Heart left ventricle (tissue), 16 donors: Measurements from ENCODE around the gene ARPC5L. TPM values are rescaled to one million over a fixed set of nuclear protein-coding genes. Genes with fewer than 3 reads are reported as not detected.
A peak's percentile ranks its signal among the peaks of the same experiment; 100 is the strongest.

Source experiments
- ATAC-seq, 4 donors: fragments of 200-7000 bp; cut with Tn5 transposase; one replicate each; pipeline ENCODE4 v1.9.1; 2020 to 2022; ENCODE audit warnings: moderate library complexity in 4 of 4, mild to moderate bottlenecking in 3 of 4, moderate number of reproducible peaks in 1 of 4
- DNase-seq, 5 donors: peaks; one replicate each; pipeline ENCODE4 v3.0.0-alpha.2; 2020
- H3K27ac ChIP-seq, 12 donors: fragments of 200-600 bp; sonication (generic) in 4 of 12; one replicate each; pipeline versions ENCODE4 v1.5.0 to v1.8.0; 2016 to 2022; ENCODE audit warnings: mild to moderate bottlenecking in 2 of 12
- H3K27me3 ChIP-seq, 9 donors: fragments of 200-600 bp; sonication (generic) in 2 of 9; one replicate each; pipeline versions ENCODE4 v1.5.1 to v1.8.0; 2016 to 2022; ENCODE audit warnings: mild to moderate bottlenecking in 3 of 9
- H3K36me3 ChIP-seq, 9 donors: fragments of 200-600 bp; sonication (generic) in 2 of 9; one replicate each; pipeline versions ENCODE4 v1.5.0 to v1.8.0; 2018 to 2022; ENCODE audit warnings: mild to moderate bottlenecking in 2 of 9
- H3K4me1 ChIP-seq, 12 donors: fragments of 200-600 bp; sonication (generic) in 4 of 12; one replicate each; pipeline versions ENCODE4 v1.5.0 to v1.8.0; 2016 to 2022; ENCODE audit warnings: mild to moderate bottlenecking in 3 of 12
- H3K4me3 ChIP-seq, 12 donors: fragments of 200-600 bp; sonication (generic) in 4 of 12; one replicate each; pipeline versions ENCODE4 v1.5.0 to v1.8.0; 2017 to 2022; ENCODE audit warnings: mild to moderate bottlenecking in 9 of 12, moderate library complexity in 4 of 12
- H3K9me3 ChIP-seq, 12 donors: fragments of 200-600 bp; sonication (generic) in 4 of 12; one replicate each; pipeline versions ENCODE4 v1.5.0 to v1.8.0; 2016 to 2022; ENCODE audit warnings: mild to moderate bottlenecking in 1 of 12
- POLR2A ChIP-seq, 2 donors: fragments of 450-650 bp; IDR thresholded peaks; one replicate each; pipeline ENCODE4 v1.6.1; 2017; ENCODE audit warnings: antibody characterized with exemption in 2 of 2, mild to moderate bottlenecking in 2 of 2, moderate library complexity in 2 of 2
- WGBS, 4 donors: extraction: QIAGEN DNeasy Blood & Tissue Kit in 2 of 4; methylation state at CpG; one replicate each; pipeline versions ENCODE4 v1.1.5 to v1.1.7; 2013 to 2018; 5-methylcytosine and 5-hydroxymethylcytosine counted together
- intact Hi-C, 10 donors: fragments of 100-400 bp; cut with DNase I; formaldehyde crosslinking; loops; one replicate each; pipeline versions ENCODE4 v1.11.1 to v1.14.2; 2022
- polyA plus RNA-seq, 2 donors: library from polyadenylated mRNA; stranded (reverse); fragments of 200-250 nt; gene quantifications; one replicate each; pipeline ENCODE4 v1.2.3, GENCODE V29; 2013
- total RNA-seq, 9 donors: library from RNA; depleted of rRNA in 2 of 9; stranded (reverse); fragments of >200 nt in 2 of 9; fragmentation: NEBNext Ultra II Directional in 3 of 9; extraction: Animal tissue kit (Norgen Biotek cat#: 25700) in 3 of 9; gene quantifications; one replicate each; pipeline versions ENCODE4 v1.1.0 to v1.2.4, GENCODE V29; 2016 to 2023
- TF ChIP-seq, protein P1 (sequence below), 12 donors: fragments of 200-600 bp; sonication (generic) in 4 of 12; IDR thresholded peaks; one replicate each; pipeline versions ENCODE4 v1.5.0 to v1.8.0; 2018 to 2022; ENCODE audit warnings: antibody characterized with exemption in 12 of 12, mild to moderate bottlenecking in 5 of 12
- donor health status: ischemic (EF 13 %, LVEDD 7.1; RV severe dilation, severe dysfunction).
- donor health status: healthy with polysubstance abuse.
- donor health status: DM: no; HTN: yes; CAD: no.
- donor health status: DM: no; HTN: no; CAD: no.
- donor health status: ischemic (EF 25% LVEDD 6.9; RV normal size, moderate dysfunction).
- donor health status: ischemic (EF 25% LVEDD 5.7; RV mildly dilated, moderate dysfunction).
- donor health status: healthy.
- donor health status: DM: yes; HTN: yes; CAD: no.
- donor health status: ischemic (EF 35%, LVEDD 5.7; RV mildly dilated, moderate dysfunction).
- donor health status: nonischemic (EF 11% LVEDD 7.7; RV severe dilation, severe dysfunction).
- donor health status: DM: yes; HTN: yes; CAD: no.
- donor health status: PGD.
- donor health status: ischemic (EF 29% LVEDD 5.4; RV normal size, mild dysfunction).
- donor health status: nonischemic (EF 23%, LVEDD 6.1; RV moderate dilation, normal function).

ARPC5L gene
- total and polyA plus RNA-seq, 11 donors = 27.0 to 102 (median 39.7) TPM

- 77 to 87% (median 83%) methylated on average over 11 of the region's 11 CpGs for WGBS, 4 donors
- TF ChIP-seq POLR2A (IDR thresholded peaks at IDR 0.05) = no peak
- TF ChIP-seq, protein P1, sequence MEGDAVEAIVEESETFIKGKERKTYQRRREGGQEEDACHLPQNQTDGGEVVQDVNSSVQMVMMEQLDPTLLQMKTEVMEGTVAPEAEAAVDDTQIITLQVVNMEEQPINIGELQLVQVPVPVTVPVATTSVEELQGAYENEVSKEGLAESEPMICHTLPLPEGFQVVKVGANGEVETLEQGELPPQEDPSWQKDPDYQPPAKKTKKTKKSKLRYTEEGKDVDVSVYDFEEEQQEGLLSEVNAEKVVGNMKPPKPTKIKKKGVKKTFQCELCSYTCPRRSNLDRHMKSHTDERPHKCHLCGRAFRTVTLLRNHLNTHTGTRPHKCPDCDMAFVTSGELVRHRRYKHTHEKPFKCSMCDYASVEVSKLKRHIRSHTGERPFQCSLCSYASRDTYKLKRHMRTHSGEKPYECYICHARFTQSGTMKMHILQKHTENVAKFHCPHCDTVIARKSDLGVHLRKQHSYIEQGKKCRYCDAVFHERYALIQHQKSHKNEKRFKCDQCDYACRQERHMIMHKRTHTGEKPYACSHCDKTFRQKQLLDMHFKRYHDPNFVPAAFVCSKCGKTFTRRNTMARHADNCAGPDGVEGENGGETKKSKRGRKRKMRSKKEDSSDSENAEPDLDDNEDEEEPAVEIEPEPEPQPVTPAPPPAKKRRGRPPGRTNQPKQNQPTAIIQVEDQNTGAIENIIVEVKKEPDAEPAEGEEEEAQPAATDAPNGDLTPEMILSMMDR (IDR thresholded peaks at IDR 0.05) = no peak
- intact Hi-C loops = no loop called here
- no peak for DNase-seq
- no peaks in the 10 kb centered on the region for H3K27me3 ChIP-seq
- peaks cover 0 to 19% (median 0%) of the 10 kb centered on the region in 9 donors for H3K36me3 ChIP-seq
- peak overlapping the region in 1 of 12 donors; percentile 80 for H3K27ac ChIP-seq
- no peaks in the 10 kb centered on the region for H3K9me3 ChIP-seq
- no peak overlapping the region for H3K4me3 ChIP-seq
- H3K4me1 ChIP-seq = peaks cover 0 to 16% (median 4%) of the 10 kb centered on the region in 12 donors
- ATAC-seq = no peak
Observed at GRCh38 chr9:124813501-124814163, 48.3 kb upstream of the ARPC5L start.

GRCh38 chr9:124814164-124814535 is 47.8 kb upstream of the ARPC5L start:
- Histone ChIP-seq H3K4me1 (peaks cover 0 to 21% (median 8%) of the 10 kb centered on the region in 12 donors), H3K4me3 (no peak overlapping the region), H3K36me3 (peaks cover 0 to 19% (median 0%) of the 10 kb centered on the region in 9 donors), H3K9me3 (no peaks in the 10 kb centered on the region), H3K27me3 (no peaks in the 10 kb centered on the region), H3K27ac (peak overlapping the region in 1 of 12 donors; percentile 80)
- ATAC-seq (no peak), DNase-seq (peak in 1 of 5 donors; percentile 10)
- intact Hi-C loops = no loop called here
- TF ChIP-seq, protein P1 (IDR thresholded peaks at IDR 0.05) = no peak
- TF ChIP-seq POLR2A (IDR thresholded peaks at IDR 0.05) = no peak
- 83 to 87% (median 86%) methylated on average over 5 of the region's 5 CpGs for WGBS, 4 donors

DNA sequence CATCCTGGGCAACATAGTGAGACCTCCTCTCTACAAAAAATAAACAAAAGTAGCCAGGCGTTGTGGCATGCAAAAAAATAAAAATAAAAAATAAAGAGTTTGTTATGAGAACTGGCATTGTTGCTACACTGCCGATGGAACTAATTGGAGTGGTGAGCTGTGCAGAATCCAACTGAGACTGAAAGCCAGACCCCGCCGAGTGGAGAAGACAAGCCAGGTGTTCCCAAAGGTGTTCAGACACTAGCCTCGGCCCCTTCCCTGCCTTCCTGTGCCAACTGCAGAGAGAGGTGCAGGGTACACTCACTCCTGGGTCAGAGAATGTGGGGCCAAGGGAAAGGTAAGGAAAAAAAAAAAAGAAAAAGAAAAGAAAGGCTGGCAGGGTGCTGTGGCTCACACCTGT is 46.3 kb upstream of the ARPC5L start:
- DNase-seq (peak in 1 of 5 donors; percentile 25), ATAC-seq (no peak)
- H3K9me3 ChIP-seq = no peaks in the 10 kb centered on the region
- H3K4me3 ChIP-seq = no peak overlapping the region
- H3K4me1 ChIP-seq = peaks cover 0 to 24% (median 9%) of the 10 kb centered on the region in 12 donors
- intact Hi-C loops = no loop called here
- peaks cover 0 to 5% (median 0%) of the 10 kb centered on the region in 9 donors for H3K36me3 ChIP-seq
- TF ChIP-seq, protein P1 (IDR thresholded peaks at IDR 0.05) = no peak
- TF ChIP-seq POLR2A (IDR thresholded peaks at IDR 0.05) = no peak
- H3K27me3 ChIP-seq = no peaks in the 10 kb centered on the region
- 92 to 96% (median 95%) methylated on average over 5 of the region's 5 CpGs for WGBS, 4 donors
- H3K27ac ChIP-seq = no peak overlapping the region

DNA sequence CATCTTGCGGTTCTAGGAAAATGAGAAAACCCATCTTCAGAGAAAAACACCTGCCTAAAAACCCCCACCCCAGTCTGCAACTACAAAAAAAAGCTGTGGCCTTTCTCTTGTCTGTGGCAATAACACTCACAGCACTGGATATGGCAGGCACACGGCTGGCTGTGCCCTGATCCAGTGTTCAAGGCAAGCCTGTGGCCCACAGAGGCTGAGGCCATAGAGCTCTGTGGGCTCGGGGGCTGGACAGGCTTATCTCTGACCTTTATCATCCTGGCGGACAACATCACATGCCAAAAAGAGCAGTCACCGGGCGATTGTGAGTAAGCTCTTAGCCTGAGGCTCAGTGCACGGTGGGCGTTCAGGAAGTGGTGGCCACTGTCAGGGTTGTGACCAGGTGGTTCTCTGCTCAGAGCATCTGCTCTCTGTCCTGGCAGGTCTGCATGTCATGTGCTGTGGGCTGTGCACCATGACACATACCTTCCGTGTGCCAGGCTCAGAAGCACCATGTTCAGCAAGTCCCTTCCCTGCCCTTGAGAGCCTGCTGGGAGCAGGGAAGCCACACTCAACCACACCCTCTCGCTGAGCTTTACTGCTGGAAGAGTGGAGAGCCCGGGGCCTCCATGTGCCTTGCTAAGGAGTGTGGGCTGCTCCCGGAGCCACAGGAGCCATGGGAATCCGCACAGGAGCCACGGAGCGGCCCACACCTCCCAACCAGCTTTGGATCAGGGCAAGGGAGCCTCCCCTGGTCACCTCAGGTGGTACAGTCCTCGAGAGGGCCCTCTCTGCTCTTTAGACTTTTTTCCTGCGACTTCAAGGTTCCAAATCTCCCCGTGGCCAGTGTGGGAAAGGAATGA is 43.3 kb upstream of the ARPC5L start:
- Histone ChIP-seq H3K4me3 (no peak overlapping the region), H3K27ac (peak overlapping the region in 7 of 12 donors; percentile 10 to 68 (median 46)), H3K36me3 (no peaks in the 10 kb centered on the region), H3K9me3 (no peaks in the 10 kb centered on the region), H3K4me1 (peaks cover 0 to 19% (median 10%) of the 10 kb centered on the region in 12 donors), H3K27me3 (no peaks in the 10 kb centered on the region)
- ATAC-seq = peak; percentile 56 to 81 (median 74)
- WGBS, 4 donors = 46 to 58% (median 51%) methylated on average over 11 to 18 of the region's 18 CpGs
- TF ChIP-seq, protein P1 (IDR thresholded peaks at IDR 0.05) = no peak
- no peak for TF ChIP-seq POLR2A (IDR thresholded peaks at IDR 0.05)
- intact Hi-C loops = no loop called here
- DNase-seq = peak in 2 of 5 donors; percentile 55 to 64
